Measurements from ENCODE around the gene PRMT3.

PRMT3 gene

GRCh38 chr11:20387261-20388095 is at the start of gene PRMT3:
TSS of gene PRMT3 (plus strand) at chr11:20387716. CDS start at chr11:20387747, 31 bp downstream.
- H3K36me3 Mint-ChIP-seq = peaks cover 15 to 26% of the 10 kb centered on the region in 2 donors
- ATAC-seq (replicated peaks) (peak; percentile 88 to 93), DNase-seq (peak; percentile 96)
- no peaks in the 10 kb centered on the region for H3K9me3 Mint-ChIP-seq
- no peaks in the 10 kb centered on the region for H3K27me3 Mint-ChIP-seq
- H3K4me1 Mint-ChIP-seq = peaks cover 9 to 15% of the 10 kb centered on the region in 2 donors
- H3K27ac Mint-ChIP-seq = peak within 1 kb of the TSS; percentile 100
- H3K4me3 Mint-ChIP-seq = peak within 1 kb of the TSS; percentile 98 to 100

DNA sequence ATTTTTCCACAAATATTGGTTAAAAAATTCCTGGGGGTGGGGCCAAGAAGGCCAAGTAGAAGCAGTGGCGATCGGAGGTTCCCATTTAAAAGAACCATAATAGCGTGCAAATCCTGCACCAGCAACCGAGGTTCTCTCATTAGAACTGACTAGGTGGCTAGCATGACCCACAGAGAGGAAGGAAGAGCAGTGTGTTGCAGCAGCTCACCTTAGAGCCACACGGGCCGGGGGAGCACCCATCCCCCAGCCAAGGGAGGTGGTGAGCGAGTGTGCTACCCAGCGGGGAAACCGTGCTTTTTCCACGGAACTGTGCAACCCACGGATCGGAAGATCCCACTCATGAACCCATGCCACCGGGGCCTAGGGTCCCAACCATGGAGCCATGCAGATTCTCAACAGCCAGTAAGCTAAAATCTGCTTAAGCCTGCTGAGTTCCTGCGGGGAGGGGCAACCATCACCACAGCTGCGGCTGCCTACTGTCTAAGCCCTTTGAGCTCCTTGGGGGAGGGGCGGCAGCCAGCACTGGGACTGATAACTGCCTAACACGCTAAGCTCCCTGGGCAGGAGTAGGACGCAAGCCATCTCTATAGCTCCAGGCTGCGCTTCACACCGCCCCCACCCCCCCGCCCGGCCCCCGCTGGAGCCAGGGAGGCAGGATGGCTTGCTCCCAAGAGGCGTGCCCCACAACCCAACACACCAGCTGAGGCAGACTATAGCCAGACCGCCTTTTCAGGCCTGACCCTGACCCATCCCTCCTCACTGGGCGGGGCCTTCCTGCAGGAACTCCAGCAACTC is 45.0 kb upstream of the PRMT3 start:
- DNase-seq = no peak
- no peaks in the 10 kb centered on the region for H3K36me3 Mint-ChIP-seq

GRCh38 chr11:20351136-20351535 is 36.4 kb upstream of the PRMT3 start:
- Mint-ChIP-seq H3K27me3 (peaks cover 21 to 43% of the 10 kb centered on the region in 2 donors), H3K4me1 (peaks cover 4 to 9% of the 10 kb centered on the region in 2 donors), H3K36me3 (no peaks in the 10 kb centered on the region), H3K27ac (no peak overlapping the region), H3K4me3 (no peak overlapping the region), H3K9me3 (peaks cover 0 to 2% of the 10 kb centered on the region in 2 donors)
- no peak for ATAC-seq (replicated peaks)
- no peak for DNase-seq

More for the DNA sequence above, 45.0 kb upstream of the PRMT3 start:
- no peak overlapping the region for H3K27ac Mint-ChIP-seq
- no peak for ATAC-seq (replicated peaks)
- H3K9me3 Mint-ChIP-seq = no peaks in the 10 kb centered on the region
- H3K4me1 Mint-ChIP-seq = peaks cover 4 to 11% of the 10 kb centered on the region in 2 donors
- no peak overlapping the region for H3K4me3 Mint-ChIP-seq
- peaks cover 65 to 81% of the 10 kb centered on the region in 2 donors for H3K27me3 Mint-ChIP-seq

- ATAC-seq (replicated peaks) (no peak), DNase-seq (no peak)
- H3K27me3 Mint-ChIP-seq = peaks cover 17 to 36% of the 10 kb centered on the region in 2 donors
- H3K36me3 Mint-ChIP-seq = no peaks in the 10 kb centered on the region
- peaks cover 0 to 2% of the 10 kb centered on the region in 2 donors for H3K9me3 Mint-ChIP-seq
- peaks cover 0 to 3% of the 10 kb centered on the region in 2 donors for H3K4me1 Mint-ChIP-seq
- H3K27ac Mint-ChIP-seq = no peak overlapping the region
- H3K4me3 Mint-ChIP-seq = no peak overlapping the region
These were observed 35.7 kb upstream of the PRMT3 start for GRCh38 chr11:20351751-20352262.

GRCh38 chr11:20353829-20354434 is 33.6 kb upstream of the PRMT3 start:
- Mint-ChIP-seq H3K4me1 (no peaks in the 10 kb centered on the region), H3K9me3 (no peaks in the 10 kb centered on the region), H3K27me3 (peaks cover 13 to 19% of the 10 kb centered on the region in 2 donors), H3K36me3 (no peaks in the 10 kb centered on the region), H3K27ac (peak overlapping the region; percentile 14), H3K4me3 (no peak overlapping the region)
- no peak for DNase-seq
- ATAC-seq (replicated peaks) = peak; percentile 48 to 62

- H3K4me1 Mint-ChIP-seq = peaks cover under 1 to 6% of the 10 kb centered on the region in 2 donors
- ATAC-seq (replicated peaks) (peak; percentile 88 to 93), DNase-seq (peak; percentile 10)
- H3K36me3 Mint-ChIP-seq = no peaks in the 10 kb centered on the region
- peaks cover 13 to 19% of the 10 kb centered on the region in 2 donors for H3K27me3 Mint-ChIP-seq
- H3K9me3 Mint-ChIP-seq = no peaks in the 10 kb centered on the region
- H3K27ac Mint-ChIP-seq = no peak overlapping the region
- no peak overlapping the region for H3K4me3 Mint-ChIP-seq
These were observed 32.0 kb upstream of the PRMT3 start for GRCh38 chr11:20355221-20356219.

- no peak overlapping the region for H3K27ac Mint-ChIP-seq
- no peak overlapping the region for H3K4me3 Mint-ChIP-seq
- ATAC-seq (replicated peaks) (no peak), DNase-seq (no peak)
- H3K9me3 Mint-ChIP-seq = peaks cover 0 to 5% of the 10 kb centered on the region in 2 donors
- H3K36me3 Mint-ChIP-seq = no peaks in the 10 kb centered on the region
- H3K27me3 Mint-ChIP-seq = peaks cover 8 to 9% of the 10 kb centered on the region in 2 donors
- H3K4me1 Mint-ChIP-seq = peaks cover 5 to 11% of the 10 kb centered on the region in 2 donors
These were observed 30.4 kb upstream of the PRMT3 start for GRCh38 chr11:20357150-20357549.

DNA sequence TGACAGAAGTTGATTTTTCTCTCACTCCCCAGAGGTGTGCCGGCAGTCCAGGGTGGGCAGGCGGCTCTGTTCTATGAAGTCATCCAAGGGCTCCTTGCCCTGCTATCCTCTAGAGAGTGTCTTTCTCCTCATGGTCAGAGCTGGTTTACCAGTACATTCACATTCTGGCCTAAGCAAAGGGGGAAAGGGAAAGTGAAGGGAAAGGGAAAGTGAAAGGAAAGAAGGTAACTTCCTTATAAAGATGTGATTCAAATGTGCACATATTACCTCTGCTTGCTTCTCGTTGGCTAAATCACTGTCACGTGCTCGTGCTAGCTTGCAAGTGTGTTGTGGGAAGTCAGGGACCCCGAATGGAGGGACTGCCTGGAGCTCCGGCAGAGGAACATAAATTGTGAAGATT is 26.9 kb upstream of the PRMT3 start:
- DNase-seq (peak; percentile 29), ATAC-seq (replicated peaks) (peak; percentile 63 to 74)
- peaks cover 13 to 35% of the 10 kb centered on the region in 2 donors for H3K4me1 Mint-ChIP-seq
- H3K4me3 Mint-ChIP-seq = peak overlapping the region; percentile 68 to 79
- H3K9me3 Mint-ChIP-seq = peaks cover 0 to 5% of the 10 kb centered on the region in 2 donors
- H3K36me3 Mint-ChIP-seq = peaks cover 0 to 4% of the 10 kb centered on the region in 2 donors
- H3K27me3 Mint-ChIP-seq = peaks cover 0 to 4% of the 10 kb centered on the region in 2 donors
- peak overlapping the region; percentile 87 for H3K27ac Mint-ChIP-seq

DNA sequence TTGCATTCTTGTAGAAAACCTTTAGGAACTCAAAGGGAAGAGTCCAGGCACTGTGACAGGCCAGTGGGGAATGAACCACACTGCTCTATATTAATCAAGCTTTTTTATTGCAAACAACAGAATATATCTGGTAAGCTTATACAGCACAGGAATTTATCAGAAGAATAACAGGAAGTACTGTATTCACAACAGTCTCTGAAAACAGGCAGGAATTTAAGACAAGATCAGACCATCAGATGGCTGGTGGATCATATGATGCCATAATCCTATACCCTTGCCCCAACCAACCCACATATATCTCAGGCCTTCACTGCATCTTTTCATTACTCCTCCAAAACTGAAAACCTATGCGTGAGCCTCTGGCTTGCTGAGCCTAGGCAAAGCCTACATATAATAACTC is 25.0 kb upstream of the PRMT3 start:
- peaks cover 11 to 13% of the 10 kb centered on the region in 2 donors for H3K36me3 Mint-ChIP-seq
- ATAC-seq (replicated peaks) (no peak), DNase-seq (no peak)
- H3K27me3 Mint-ChIP-seq = peaks cover 0 to under 1% of the 10 kb centered on the region in 2 donors
- peak overlapping the region; percentile 94 for H3K27ac Mint-ChIP-seq
- peaks cover 0 to 5% of the 10 kb centered on the region in 2 donors for H3K9me3 Mint-ChIP-seq
- peaks cover 22 to 50% of the 10 kb centered on the region in 2 donors for H3K4me1 Mint-ChIP-seq
- peak overlapping the region in 1 of 2 donors; percentile 92 for H3K4me3 Mint-ChIP-seq

DNA sequence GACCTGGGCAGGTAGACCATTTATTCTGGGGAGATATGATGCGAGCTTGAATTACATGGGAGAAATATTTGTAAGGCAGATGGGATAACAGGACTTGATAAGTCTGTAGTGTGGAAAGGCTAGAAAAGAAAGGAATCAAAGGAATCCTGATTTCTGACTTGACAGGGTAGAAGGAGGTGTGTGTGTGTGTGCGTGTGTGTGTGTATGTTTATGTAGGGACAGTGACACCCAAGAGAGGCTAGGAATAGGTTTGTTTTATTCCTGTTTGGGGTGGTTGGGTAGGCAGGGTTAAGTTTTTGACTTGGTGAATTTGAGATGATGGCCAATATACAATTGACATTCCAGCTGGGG is 24.4 kb upstream of the PRMT3 start:
- Mint-ChIP-seq H3K27ac (peak overlapping the region; percentile 94), H3K4me1 (peaks cover 23 to 53% of the 10 kb centered on the region in 2 donors), H3K9me3 (peaks cover 0 to 5% of the 10 kb centered on the region in 2 donors), H3K36me3 (peaks cover 14 to 15% of the 10 kb centered on the region in 2 donors), H3K27me3 (no peaks in the 10 kb centered on the region), H3K4me3 (peak overlapping the region; percentile 89 to 92)
- ATAC-seq (replicated peaks) = peak; percentile 10 to 14
- DNase-seq = no peak

- H3K36me3 Mint-ChIP-seq = peaks cover 18 to 21% of the 10 kb centered on the region in 2 donors
- ATAC-seq (replicated peaks) = peak; percentile 92 to 93
- peak within 1 kb of the TSS; percentile 89 to 92 for H3K4me3 Mint-ChIP-seq
- peaks cover 25 to 57% of the 10 kb centered on the region in 2 donors for H3K4me1 Mint-ChIP-seq
- H3K27me3 Mint-ChIP-seq = no peaks in the 10 kb centered on the region
- DNase-seq = peak; percentile 60
- H3K9me3 Mint-ChIP-seq = peaks cover 0 to 5% of the 10 kb centered on the region in 2 donors
- peak within 1 kb of the TSS; percentile 94 for H3K27ac Mint-ChIP-seq
These were observed 23.8 kb upstream of the PRMT3 start, which contains the start of gene HTATIP2 for GRCh38 chr11:20363500-20364340. TSS of gene HTATIP2 (plus strand) at chr11:20363714. CDS start at chr11:20364238, 524 bp downstream.

DNA sequence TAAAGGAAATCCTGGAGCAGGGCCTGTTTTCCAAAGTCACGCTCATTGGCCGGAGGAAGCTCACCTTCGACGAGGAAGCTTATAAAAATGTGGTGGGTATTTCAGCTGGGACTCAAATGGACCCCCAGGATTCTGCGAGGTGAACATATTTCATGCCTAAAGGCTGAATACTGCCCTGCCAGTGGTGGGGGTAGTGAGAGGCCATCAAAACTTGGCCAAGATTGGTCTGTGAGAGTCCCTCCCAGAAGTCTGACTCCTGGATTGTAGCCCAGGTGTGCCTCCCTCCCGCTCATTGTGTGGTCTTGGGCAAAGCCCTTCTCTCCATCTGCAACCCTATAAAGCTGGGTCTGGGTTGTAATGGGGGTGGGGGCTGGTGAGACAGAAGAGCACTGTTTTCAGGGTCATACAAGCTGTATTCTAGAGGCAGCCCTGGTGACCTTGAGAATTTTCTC is 23.1 kb upstream of the PRMT3 start:
- peak overlapping the region; percentile 89 to 92 for H3K4me3 Mint-ChIP-seq
- DNase-seq (no peak), ATAC-seq (replicated peaks) (no peak)
- H3K4me1 Mint-ChIP-seq = peaks cover 25 to 59% of the 10 kb centered on the region in 2 donors
- no peaks in the 10 kb centered on the region for H3K27me3 Mint-ChIP-seq
- H3K36me3 Mint-ChIP-seq = peaks cover 21 to 25% of the 10 kb centered on the region in 2 donors
- peak overlapping the region; percentile 89 for H3K27ac Mint-ChIP-seq
- peaks cover 0 to 5% of the 10 kb centered on the region in 2 donors for H3K9me3 Mint-ChIP-seq
